ENCODE results near the gene LMO4. TPM values are rescaled to one million over a fixed set of nuclear protein-coding genes. Genes with fewer than 3 reads are reported as not detected.

Gene LMO4
- total and polyA plus RNA-seq, 2 of the 13 experiments (the other 11 are each of a cell fraction or from before 2014, with no cell fraction given), result 19.3 to 49.9 TPM

GRCh38 chr1:87344231-87344630, 15.6 kb downstream of the LMO4 start:
- H3K9ac ChIP-seq (ENCODE audit: insufficient read depth, low read depth, low read length), result no peak overlapping the region
- WGBS (ENCODE audit: low lambda C conversion rate), result 91% methylated on average over 3 of the region's 3 CpGs
- no peaks in the 10 kb centered on the region for H3K4me1 ChIP-seq (ENCODE audit: insufficient read depth, low read length)
- in situ Hi-C loops (cut with HindIII; ENCODE audit: extremely low pct_ligation_motif_present, low pct_unique_long_range_greater_than_20kb), result loop anchor here (25.0 kb wide), 1 partner anchor 618 kb away; no protein-coding TSS in a partner anchor
- ChIA-PET CTCF (ENCODE audit: low intra/inter-chr PET ratio, low total read pairs) (no interaction called here), POLR2A (no interaction called here)
- peaks cover 0 to 54% of the 10 kb centered on the region in 2 experiments; a peak in 4 of 5 replicates for H3K36me3 ChIP-seq (replicated peaks in 1 of 2; ENCODE audit: control insufficient read depth in 1 of 2, insufficient read depth in 2 of 2, low read length in 2 of 2)
- no TSS peak for BruUV-seq (replicated peaks)
- no peak overlapping the region for H2AFZ ChIP-seq (ENCODE audit: low read length)
- no peaks in the 10 kb centered on the region for H3K9me3 ChIP-seq (ENCODE audit: low read length)
- H3K4me2 ChIP-seq (ENCODE audit: low read depth, low read length), result no peak overlapping the region
- no peak for TF ChIP-seq THAP11 (CRISPR knock-in tag; IDR thresholded peaks at IDR 0.05)
- no peak for TF ChIP-seq NAIF1 (CRISPR knock-in tag; IDR thresholded peaks at IDR 0.05; ENCODE audit: borderline replicate concordance)
- no peak for TF ChIP-seq ZBTB39 (CRISPR knock-in tag; IDR thresholded peaks at IDR 0.05)
- TF ChIP-seq ZNF83 (CRISPR knock-in tag; IDR thresholded peaks at IDR 0.05; ENCODE audit: borderline replicate concordance), result no peak
- no peak for TF ChIP-seq ZFP36L2 (CRISPR knock-in tag; IDR thresholded peaks at IDR 0.05)
- no peak for TF ChIP-seq POLR2A (IDR thresholded peaks at IDR 0.05; ENCODE audit: insufficient read depth in 1 of 2, low read depth in 2 of 2, low read length in 2 of 2)
- no peak for TF ChIP-seq ZNF720 (CRISPR knock-in tag; IDR thresholded peaks at IDR 0.05)
- no peak for TF ChIP-seq ZNF766 (CRISPR knock-in tag; IDR thresholded peaks at IDR 0.05; ENCODE audit: borderline replicate concordance)
- TF ChIP-seq TEF (CRISPR knock-in tag; IDR thresholded peaks at IDR 0.05), result no peak
- no peak for TF ChIP-seq SMAD9 (CRISPR knock-in tag; IDR thresholded peaks at IDR 0.05)
- no peak for TF ChIP-seq HNF4A (CRISPR knock-in tag; IDR thresholded peaks at IDR 0.05)
- TF ChIP-seq MIER2 (CRISPR knock-in tag; IDR thresholded peaks at IDR 0.05), result no peak
- no peak for TF ChIP-seq ZNF354B (CRISPR knock-in tag; IDR thresholded peaks at IDR 0.05)
- no peak for TF ChIP-seq RFX1 (IDR thresholded peaks at IDR 0.05)
- no peak for TF ChIP-seq NFKB2 (CRISPR knock-in tag; IDR thresholded peaks at IDR 0.05; ENCODE audit: borderline replicate concordance)
- TF ChIP-seq TGIF2 (CRISPR knock-in tag; IDR thresholded peaks at IDR 0.05), result no peak
- TF ChIP-seq RCOR2 (CRISPR knock-in tag; IDR thresholded peaks at IDR 0.05), result no peak
- no peak for TF ChIP-seq KDM3A (CRISPR knock-in tag; IDR thresholded peaks at IDR 0.05; ENCODE audit: low read depth)
- TF ChIP-seq PAX8 (CRISPR knock-in tag; IDR thresholded peaks at IDR 0.05; ENCODE audit: borderline replicate concordance), result no peak
- H3K79me2 ChIP-seq (ENCODE audit: insufficient read depth, low read length), result no peaks in the 10 kb centered on the region
- no peak overlapping the region for H3K4me3 ChIP-seq (replicated peaks in 1 of 3; ENCODE audit: insufficient read depth in 1 of 3, low read depth in 2 of 3, low read length in 3 of 3)
- no peak for DNase-seq (ENCODE audit: low spot score)
- no peaks in the 10 kb centered on the region for H4K20me1 ChIP-seq (ENCODE audit: insufficient read depth, low read length)
- no peaks in the 10 kb centered on the region for H3K27me3 ChIP-seq (ENCODE audit: control insufficient read depth in 1 of 2, insufficient read depth in 2 of 2, low read length in 2 of 2)
- ATAC-seq, result no peak
- H3K27ac ChIP-seq (ENCODE audit: extremely low read length, insufficient read depth, low read length), result no peak overlapping the region
- intact Hi-C loops (cut with micrococcal nuclease; ENCODE audit: unreplicated experiment), result no loop called here
- no peak for FAIRE-seq
